ENCODE results near the gene PLA2G12A. TPM values are rescaled to one million over a fixed set of nuclear protein-coding genes. Genes with fewer than 3 reads are reported as not detected.

Gene PLA2G12A
- total RNA-seq, 1 donor from 2014 or later: 8.9 TPM

DNA sequence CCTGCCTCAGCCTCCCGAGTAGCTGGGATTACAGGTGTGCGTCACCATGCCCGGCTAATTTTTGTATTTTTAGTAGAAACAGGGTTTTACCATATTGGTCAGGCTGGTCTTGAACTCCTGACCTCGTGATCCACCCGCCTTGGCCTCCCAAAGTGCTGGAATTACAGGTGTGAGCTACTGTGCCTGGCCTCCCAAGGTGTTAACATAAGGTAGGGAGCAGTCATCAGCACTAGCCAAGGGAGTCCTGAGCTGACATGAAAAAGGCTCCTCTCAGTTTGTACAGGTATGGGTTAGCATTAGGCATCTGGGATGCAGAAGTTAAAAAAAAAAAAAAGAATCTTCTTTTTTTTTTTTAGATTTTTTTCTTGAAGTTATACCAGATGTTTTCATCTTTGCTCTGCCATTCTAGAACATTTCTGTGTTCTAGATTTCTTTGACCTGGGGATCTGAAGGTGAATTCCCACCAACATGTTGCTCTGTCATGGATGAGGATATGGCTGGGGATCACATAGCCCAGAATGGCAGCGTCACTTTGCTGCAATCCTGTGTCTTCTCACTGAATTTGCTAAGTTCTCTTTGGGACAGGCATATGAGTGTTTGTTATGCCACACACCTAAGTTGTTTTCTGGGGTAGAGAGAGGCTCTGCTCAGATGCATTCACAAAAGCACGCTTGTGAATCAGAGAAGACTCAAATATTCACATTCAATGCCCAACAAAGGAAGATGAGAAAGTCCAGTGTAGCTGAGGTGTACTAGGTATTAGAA, 24.4 kb upstream of the PLA2G12A start:
- Histone ChIP-seq H3K4me1 (no peaks in the 10 kb centered on the region), H3K27ac (no peak overlapping the region), H3K4me3 (no peak overlapping the region), H3K27me3 (no peaks in the 10 kb centered on the region), H3K9me3 (no peaks in the 10 kb centered on the region), H3K36me3 (no peaks in the 10 kb centered on the region)
- DNase-seq (ENCODE audit: low spot score in 2 of 2): no peak
- TF ChIP-seq, protein P1, sequence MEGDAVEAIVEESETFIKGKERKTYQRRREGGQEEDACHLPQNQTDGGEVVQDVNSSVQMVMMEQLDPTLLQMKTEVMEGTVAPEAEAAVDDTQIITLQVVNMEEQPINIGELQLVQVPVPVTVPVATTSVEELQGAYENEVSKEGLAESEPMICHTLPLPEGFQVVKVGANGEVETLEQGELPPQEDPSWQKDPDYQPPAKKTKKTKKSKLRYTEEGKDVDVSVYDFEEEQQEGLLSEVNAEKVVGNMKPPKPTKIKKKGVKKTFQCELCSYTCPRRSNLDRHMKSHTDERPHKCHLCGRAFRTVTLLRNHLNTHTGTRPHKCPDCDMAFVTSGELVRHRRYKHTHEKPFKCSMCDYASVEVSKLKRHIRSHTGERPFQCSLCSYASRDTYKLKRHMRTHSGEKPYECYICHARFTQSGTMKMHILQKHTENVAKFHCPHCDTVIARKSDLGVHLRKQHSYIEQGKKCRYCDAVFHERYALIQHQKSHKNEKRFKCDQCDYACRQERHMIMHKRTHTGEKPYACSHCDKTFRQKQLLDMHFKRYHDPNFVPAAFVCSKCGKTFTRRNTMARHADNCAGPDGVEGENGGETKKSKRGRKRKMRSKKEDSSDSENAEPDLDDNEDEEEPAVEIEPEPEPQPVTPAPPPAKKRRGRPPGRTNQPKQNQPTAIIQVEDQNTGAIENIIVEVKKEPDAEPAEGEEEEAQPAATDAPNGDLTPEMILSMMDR (IDR thresholded peaks at IDR 0.05): no peak
- intact Hi-C loops (cut with DNase I): no loop called here

GRCh38 chr4:109752525-109752924, 22.7 kb upstream of the PLA2G12A start:
- H3K4me3 ChIP-seq: no peak overlapping the region
- TF ChIP-seq, protein P1 (IDR thresholded peaks at IDR 0.05): no peak
- DNase-seq (ENCODE audit: low spot score in 2 of 2): no peak
- no peak overlapping the region for H3K27ac ChIP-seq
- no peaks in the 10 kb centered on the region for H3K4me1 ChIP-seq
- intact Hi-C loops (cut with DNase I): no loop called here
- H3K9me3 ChIP-seq: no peaks in the 10 kb centered on the region
- no peaks in the 10 kb centered on the region for H3K27me3 ChIP-seq
- no peaks in the 10 kb centered on the region for H3K36me3 ChIP-seq

GRCh38 chr4:109751852-109752251, 22.0 kb upstream of the PLA2G12A start:
- H3K4me1 ChIP-seq: no peaks in the 10 kb centered on the region
- H3K36me3 ChIP-seq: no peaks in the 10 kb centered on the region
- TF ChIP-seq, protein P1 (IDR thresholded peaks at IDR 0.05): no peak
- H3K27me3 ChIP-seq: no peaks in the 10 kb centered on the region
- H3K9me3 ChIP-seq: no peaks in the 10 kb centered on the region
- DNase-seq (ENCODE audit: low spot score in 2 of 2): no peak
- no peak overlapping the region for H3K27ac ChIP-seq
- intact Hi-C loops (cut with DNase I): no loop called here
- no peak overlapping the region for H3K4me3 ChIP-seq

DNA sequence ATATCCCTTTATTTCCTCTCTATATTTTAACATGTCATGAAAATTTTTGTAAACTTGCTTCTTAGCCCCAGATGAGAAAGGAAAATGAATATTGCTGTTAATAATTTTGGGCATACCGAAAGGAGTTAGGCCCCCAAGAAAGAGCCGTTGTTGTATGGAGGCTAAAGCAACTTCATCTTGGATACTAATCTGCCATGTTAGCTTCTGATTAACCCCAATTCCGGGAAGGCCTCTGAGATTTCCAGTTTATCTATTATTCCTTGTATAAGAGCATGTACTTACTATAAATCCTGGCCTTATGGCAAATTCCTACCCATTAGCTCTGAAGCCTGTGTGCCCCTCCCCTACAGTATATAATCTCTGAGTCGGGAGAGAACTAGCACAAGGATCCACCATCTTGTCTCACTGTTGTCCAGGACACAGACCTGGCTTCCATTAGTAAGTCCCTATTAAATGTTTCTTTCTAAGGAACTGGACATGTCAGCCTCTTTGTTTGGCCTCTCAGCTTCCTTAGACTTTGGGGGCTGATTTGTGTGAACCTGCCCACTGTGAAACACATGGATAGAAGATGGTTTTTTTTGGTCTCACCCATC, 20.9 kb upstream of the PLA2G12A start:
- intact Hi-C loops (cut with DNase I): no loop called here
- no peaks in the 10 kb centered on the region for H3K9me3 ChIP-seq
- no peak overlapping the region for H3K4me3 ChIP-seq
- H3K27me3 ChIP-seq: no peaks in the 10 kb centered on the region
- H3K27ac ChIP-seq: no peak overlapping the region
- no peaks in the 10 kb centered on the region for H3K36me3 ChIP-seq
- no peak for DNase-seq (ENCODE audit: low spot score in 2 of 2)
- no peaks in the 10 kb centered on the region for H3K4me1 ChIP-seq
- TF ChIP-seq, protein P1 (IDR thresholded peaks at IDR 0.05): no peak

GRCh38 chr4:109749388-109750082, 19.7 kb upstream of the PLA2G12A start:
- H3K4me1 ChIP-seq: no peaks in the 10 kb centered on the region
- intact Hi-C loops (cut with DNase I): no loop called here
- DNase-seq (ENCODE audit: low spot score in 2 of 2): no peak
- H3K9me3 ChIP-seq: no peaks in the 10 kb centered on the region
- TF ChIP-seq, protein P1 (IDR thresholded peaks at IDR 0.05): no peak
- no peaks in the 10 kb centered on the region for H3K36me3 ChIP-seq
- no peaks in the 10 kb centered on the region for H3K27me3 ChIP-seq
- H3K27ac ChIP-seq: no peak overlapping the region
- no peak overlapping the region for H3K4me3 ChIP-seq

All from ascending aorta (tissue), 2 donors.